Measurements from ENCODE around the gene SKAP1.

DNA sequence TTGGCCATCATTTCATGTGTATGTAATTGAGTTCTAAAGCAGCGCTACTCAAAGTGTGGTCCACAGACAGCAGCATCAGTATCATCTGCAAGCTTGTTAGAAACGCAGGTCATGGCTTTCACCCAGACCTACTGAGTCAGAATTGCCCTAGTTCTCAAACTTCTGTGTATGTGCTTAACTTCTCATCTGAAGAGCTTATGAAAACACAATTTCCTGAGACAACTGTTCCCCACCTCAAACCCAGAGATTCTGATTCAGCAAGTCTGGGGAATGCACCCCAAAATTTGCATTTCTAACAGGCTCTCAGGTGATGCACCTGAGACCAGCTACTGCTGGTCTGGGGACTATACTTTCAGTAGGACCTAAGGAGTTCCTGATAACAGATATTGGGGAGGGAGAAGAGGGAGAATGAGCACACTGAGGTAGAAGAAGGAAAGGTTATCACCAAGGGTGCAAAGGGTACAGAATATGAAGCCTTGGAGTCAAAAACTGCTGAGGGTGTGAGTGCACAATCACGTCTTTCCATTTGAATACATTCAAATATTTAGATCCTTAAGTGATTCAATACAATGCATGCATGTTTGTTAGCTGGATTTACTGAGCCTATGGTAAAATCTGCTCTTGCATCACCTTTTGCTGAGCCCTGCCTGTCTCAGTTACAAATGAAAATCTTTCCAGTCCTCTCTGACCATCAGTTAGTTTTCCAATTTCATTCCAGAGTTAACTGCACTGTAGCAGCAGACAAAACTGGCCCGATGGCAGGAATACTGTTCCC lies 29.2 kb upstream of the SKAP1 start:
- TF ChIP-seq, protein P1, sequence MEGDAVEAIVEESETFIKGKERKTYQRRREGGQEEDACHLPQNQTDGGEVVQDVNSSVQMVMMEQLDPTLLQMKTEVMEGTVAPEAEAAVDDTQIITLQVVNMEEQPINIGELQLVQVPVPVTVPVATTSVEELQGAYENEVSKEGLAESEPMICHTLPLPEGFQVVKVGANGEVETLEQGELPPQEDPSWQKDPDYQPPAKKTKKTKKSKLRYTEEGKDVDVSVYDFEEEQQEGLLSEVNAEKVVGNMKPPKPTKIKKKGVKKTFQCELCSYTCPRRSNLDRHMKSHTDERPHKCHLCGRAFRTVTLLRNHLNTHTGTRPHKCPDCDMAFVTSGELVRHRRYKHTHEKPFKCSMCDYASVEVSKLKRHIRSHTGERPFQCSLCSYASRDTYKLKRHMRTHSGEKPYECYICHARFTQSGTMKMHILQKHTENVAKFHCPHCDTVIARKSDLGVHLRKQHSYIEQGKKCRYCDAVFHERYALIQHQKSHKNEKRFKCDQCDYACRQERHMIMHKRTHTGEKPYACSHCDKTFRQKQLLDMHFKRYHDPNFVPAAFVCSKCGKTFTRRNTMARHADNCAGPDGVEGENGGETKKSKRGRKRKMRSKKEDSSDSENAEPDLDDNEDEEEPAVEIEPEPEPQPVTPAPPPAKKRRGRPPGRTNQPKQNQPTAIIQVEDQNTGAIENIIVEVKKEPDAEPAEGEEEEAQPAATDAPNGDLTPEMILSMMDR (conservative IDR thresholded peaks at IDR 0.05; ENCODE audit: low read length) = no peak
- no peak for TF ChIP-seq EZH2phosphoT487 (IDR thresholded peaks at IDR 0.05; ENCODE audit: borderline replicate concordance)
